Astrocyte of the cerebellum (primary cell): ENCODE measurements around the gene LRRC40.
"Not testable (repeated sequence)": the region's sequence is repeated elsewhere in the genome, so short reads cannot be mapped to it uniquely, and the experiment has no call there.

Source experiments
- DNase-seq: peaks from one replicate; pipeline ENCODE4 v3.0.0-alpha.2; 2011; ENCODE audit warnings: low read depth
- H3K4me3 ChIP-seq: 2 replicates; pipeline ENCODE4 v1.5.1; 2011; ENCODE audit warnings: mild to moderate bottlenecking, low read depth, low read length, moderate library complexity
- CTCF ChIP-seq: IDR thresholded peaks from 2 replicates; pipeline ENCODE4 v1.5.1; 2012; ENCODE audit warnings: low read length, low read depth, moderate library complexity, mild to moderate bottlenecking; ENCODE audit errors: missing control alignments
- in situ Hi-C: cut with HindIII; loops from 2 replicates; pipeline ENCODE4 v1.10.0; 2017; ENCODE audit warnings: low sequenced_read_pairs

Gene LRRC40

GRCh38 chr1:70195342-70195741 is 10.0 kb downstream of the LRRC40 start:
- in situ Hi-C loops, result no loop called here
- no peak for TF ChIP-seq CTCF
- H3K4me3 ChIP-seq, result no peak overlapping the region
- no peak for DNase-seq

GRCh38 chr1:70194601-70195000 is 10.8 kb downstream of the LRRC40 start:
- in situ Hi-C loops, result no loop called here
- no peak for TF ChIP-seq CTCF
- DNase-seq, result no peak
- H3K4me3 ChIP-seq, result no peak overlapping the region

GRCh38 chr1:70192446-70192845 is 12.9 kb downstream of the LRRC40 start:
- DNase-seq, in situ Hi-C loops, H3K4me3 ChIP-seq: not testable (repeated sequence)

- no peak overlapping the region for H3K4me3 ChIP-seq
- no peak for DNase-seq
- in situ Hi-C loops, result no loop called here
- no peak for TF ChIP-seq CTCF
Observed at GRCh38 chr1:70190180-70190579, 15.2 kb downstream of the LRRC40 start.

- H3K4me3 ChIP-seq, result no peak overlapping the region
- TF ChIP-seq CTCF, result no peak
- no peak for DNase-seq
- in situ Hi-C loops, result no loop called here
Observed at GRCh38 chr1:70188522-70188921, 16.9 kb downstream of the LRRC40 start.

GRCh38 chr1:70185181-70185580 is 20.2 kb downstream of the LRRC40 start:
- not testable (repeated sequence) for H3K4me3 ChIP-seq

GRCh38 chr1:70171512-70171911 is 33.9 kb downstream of the LRRC40 start:
- no peak overlapping the region for H3K4me3 ChIP-seq
- in situ Hi-C loops, result no loop called here
- no peak for DNase-seq
- TF ChIP-seq CTCF, result no peak

More at GRCh38 chr1:70185181-70185580, 20.2 kb downstream of the LRRC40 start:
- DNase-seq, in situ Hi-C loops: not testable (repeated sequence)

GRCh38 chr1:70169018-70169839 is 36.1 kb downstream of the LRRC40 start:
- TF ChIP-seq CTCF, result no peak
- no peak overlapping the region for H3K4me3 ChIP-seq
- DNase-seq, result no peak
- in situ Hi-C loops, result no loop called here
